HG02623 (cell line): ENCODE measurements around the gene HOXB1.
"Not testable (repeated sequence)": the region's sequence is repeated elsewhere in the genome, so short reads cannot be mapped to it uniquely, and the experiment has no call there.

Experiments used
- ATAC-seq: cut with Tn5 transposase; IDR thresholded peaks from one replicate; pipeline ENCODE4 v1.9.1; 2021; ENCODE audit warnings: moderate library complexity; ENCODE audit not compliant: unreplicated experiment

HOXB1 gene

GRCh38 chr17:48499735-48500434, 30.9 kb downstream of the HOXB1 start:
- no peak for ATAC-seq

- ATAC-seq: no peak
Measured at GRCh38 chr17:48499248-48499647, 31.6 kb downstream of the HOXB1 start.

- ATAC-seq: no peak
Measured at GRCh38 chr17:48498164-48498850, 32.5 kb downstream of the HOXB1 start.

GRCh38 chr17:48497103-48497502, 33.7 kb downstream of the HOXB1 start:
- no peak for ATAC-seq

GRCh38 chr17:48494335-48494734, 36.5 kb downstream of the HOXB1 start:
- ATAC-seq: no peak

GRCh38 chr17:48492401-48493298, 38.2 kb downstream of the HOXB1 start:
- ATAC-seq: peak; percentile 71

GRCh38 chr17:48491527-48492273, 39.1 kb downstream of the HOXB1 start:
- no peak for ATAC-seq

- no peak for ATAC-seq
Measured at GRCh38 chr17:48490451-48490892, 40.3 kb downstream of the HOXB1 start.

GRCh38 chr17:48489781-48490180, 41.0 kb downstream of the HOXB1 start:
- no peak for ATAC-seq

GRCh38 chr17:48488548-48489106, 42.2 kb downstream of the HOXB1 start:
- ATAC-seq: no peak

- no peak for ATAC-seq
Measured at GRCh38 chr17:48487221-48487620, 43.6 kb downstream of the HOXB1 start.

GRCh38 chr17:48486557-48486956, 44.3 kb downstream of the HOXB1 start:
- ATAC-seq: no peak

- no peak for ATAC-seq
Measured at GRCh38 chr17:48484850-48485249, 46.0 kb downstream of the HOXB1 start.

GRCh38 chr17:48484256-48484655, 46.6 kb downstream of the HOXB1 start:
- ATAC-seq: no peak

GRCh38 chr17:48483471-48484131, 47.2 kb downstream of the HOXB1 start:
- ATAC-seq: no peak

GRCh38 chr17:48483004-48483403, 47.8 kb downstream of the HOXB1 start:
- ATAC-seq: no peak

GRCh38 chr17:48482301-48482700, 48.5 kb downstream of the HOXB1 start:
- ATAC-seq: not testable (repeated sequence)

- ATAC-seq: no peak
Measured at GRCh38 chr17:48479014-48479402, 51.8 kb downstream of the HOXB1 start.
